Testis (tissue), 2 donors: ENCODE data around the gene TRPV5.

Experiments
- POLR2A ChIP-seq: fragments of 450-650 bp; IDR thresholded peaks from one replicate; pipeline ENCODE4 v1.6.1; 2017; ENCODE audit warnings: antibody characterized with exemption, mild to moderate bottlenecking, moderate library complexity
- TF ChIP-seq, protein P1 (sequence below), 3 experiments: fragments of 450-650 bp in 2 of 3; fragments of 200-600 bp in 1 of 3; sonication (generic) in 1 of 3; IDR thresholded peaks; one replicate each; pipeline ENCODE4 v1.5.1; 2016 to 2019; ENCODE audit warnings: antibody characterized with exemption in 3 of 3, mild to moderate bottlenecking in 2 of 3, moderate library complexity in 1 of 3

DNA sequence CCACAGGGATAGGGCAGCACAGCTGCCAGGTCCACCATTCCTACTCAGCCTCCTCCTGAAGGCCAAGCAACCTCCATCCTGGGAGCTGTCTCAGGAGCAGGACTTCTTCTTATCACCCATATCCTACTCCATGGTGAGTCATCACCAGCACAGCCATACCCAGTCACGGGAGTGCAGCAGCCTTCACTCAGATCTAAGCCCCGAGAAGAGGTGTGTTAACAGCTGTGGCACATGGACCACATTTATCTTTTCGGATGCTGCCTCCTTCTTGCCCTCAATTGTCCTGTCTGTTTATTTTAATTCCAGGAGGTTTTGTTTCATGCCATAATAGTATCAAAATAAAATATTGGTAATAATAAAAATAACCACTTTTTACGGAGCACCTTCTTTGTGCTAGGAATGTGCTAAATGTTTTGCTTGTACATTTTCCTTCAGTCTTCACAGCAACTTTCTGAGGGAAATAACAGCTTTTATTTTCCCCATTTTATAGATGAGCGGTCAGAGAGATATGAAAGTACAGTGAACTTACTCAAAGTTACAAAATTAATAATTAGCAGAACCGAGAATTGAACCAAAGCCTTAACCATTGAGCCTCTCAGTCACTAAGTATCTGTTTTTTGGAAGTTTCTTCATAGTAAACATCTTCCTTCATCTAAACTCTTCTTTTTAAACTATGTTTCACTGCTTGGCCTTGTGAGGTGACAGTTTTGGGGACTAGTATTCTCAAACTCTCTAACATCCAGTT is 31.1 kb upstream of the TRPV5 start:
- no peak for TF ChIP-seq POLR2A
- TF ChIP-seq, protein P1, sequence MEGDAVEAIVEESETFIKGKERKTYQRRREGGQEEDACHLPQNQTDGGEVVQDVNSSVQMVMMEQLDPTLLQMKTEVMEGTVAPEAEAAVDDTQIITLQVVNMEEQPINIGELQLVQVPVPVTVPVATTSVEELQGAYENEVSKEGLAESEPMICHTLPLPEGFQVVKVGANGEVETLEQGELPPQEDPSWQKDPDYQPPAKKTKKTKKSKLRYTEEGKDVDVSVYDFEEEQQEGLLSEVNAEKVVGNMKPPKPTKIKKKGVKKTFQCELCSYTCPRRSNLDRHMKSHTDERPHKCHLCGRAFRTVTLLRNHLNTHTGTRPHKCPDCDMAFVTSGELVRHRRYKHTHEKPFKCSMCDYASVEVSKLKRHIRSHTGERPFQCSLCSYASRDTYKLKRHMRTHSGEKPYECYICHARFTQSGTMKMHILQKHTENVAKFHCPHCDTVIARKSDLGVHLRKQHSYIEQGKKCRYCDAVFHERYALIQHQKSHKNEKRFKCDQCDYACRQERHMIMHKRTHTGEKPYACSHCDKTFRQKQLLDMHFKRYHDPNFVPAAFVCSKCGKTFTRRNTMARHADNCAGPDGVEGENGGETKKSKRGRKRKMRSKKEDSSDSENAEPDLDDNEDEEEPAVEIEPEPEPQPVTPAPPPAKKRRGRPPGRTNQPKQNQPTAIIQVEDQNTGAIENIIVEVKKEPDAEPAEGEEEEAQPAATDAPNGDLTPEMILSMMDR (IDR thresholded peaks at IDR 0.05), result no peak
